ENCODE results near the gene ZNF750. TPM values are rescaled to one million over a fixed set of nuclear protein-coding genes. Genes with fewer than 3 reads are reported as not detected.

The ZNF750 gene
- total RNA-seq, 4 donors from 2014 or later, result 202 to 426 (median 294) TPM

- TF ChIP-seq POLR2A (IDR thresholded peaks at IDR 0.05) (no peak), CTCF (IDR thresholded peaks at IDR 0.05) (no peak)
- no peak for DNase-seq (ENCODE audit: low spot score in 2 of 2)
- H3K4me3 ChIP-seq (ENCODE audit: low read depth, poor library complexity, severe bottlenecking), result no peak overlapping the region
- 86 to 87% methylated on average over 20 of the region's 20 CpGs for WGBS, 2 donors
- intact Hi-C loops (cut with DNase I; ENCODE audit: low total_unique reads), result no loop called here
Observed at GRCh38 chr17:82832411-82832810, 7.4 kb downstream of the ZNF750 start.

GRCh38 chr17:82831818-82832200 lies 8.0 kb downstream of the ZNF750 start:
- no peak overlapping the region for H3K4me3 ChIP-seq (ENCODE audit: low read depth, poor library complexity, severe bottlenecking)
- DNase-seq (ENCODE audit: low spot score in 2 of 2), result no peak
- TF ChIP-seq CTCF (IDR thresholded peaks at IDR 0.05), result no peak
- TF ChIP-seq POLR2A (IDR thresholded peaks at IDR 0.05), result no peak
- intact Hi-C loops (cut with DNase I; ENCODE audit: low total_unique reads), result no loop called here
- 91 to 94% methylated on average over 16 to 18 of the region's 18 CpGs for WGBS, 2 donors

GRCh38 chr17:82831041-82831817 lies 8.6 kb downstream of the ZNF750 start:
- TF ChIP-seq POLR2A (IDR thresholded peaks at IDR 0.05) (no peak), CTCF (IDR thresholded peaks at IDR 0.05) (no peak)
- WGBS, 2 donors, result 96 to 97% methylated on average over 29 of the region's 29 CpGs
- no peak overlapping the region for H3K4me3 ChIP-seq (ENCODE audit: low read depth, poor library complexity, severe bottlenecking)
- DNase-seq (ENCODE audit: low spot score in 2 of 2), result no peak
- intact Hi-C loops (cut with DNase I; ENCODE audit: low total_unique reads), result no loop called here

- no peak for TF ChIP-seq CTCF (IDR thresholded peaks at IDR 0.05)
- WGBS, 2 donors, result 57 to 76% methylated on average over 14 to 21 of the region's 22 CpGs
- H3K4me3 ChIP-seq (ENCODE audit: low read depth, poor library complexity, severe bottlenecking), result no peak overlapping the region
- intact Hi-C loops (cut with DNase I; ENCODE audit: low total_unique reads), result no loop called here
- DNase-seq (ENCODE audit: low spot score in 2 of 2), result no peak
Observed at GRCh38 chr17:82830249-82830661, 9.6 kb downstream of the ZNF750 start.

GRCh38 chr17:82828875-82829487 lies 10.8 kb downstream of the ZNF750 start:
- no peak for TF ChIP-seq POLR2A (IDR thresholded peaks at IDR 0.05)
- no peak for TF ChIP-seq CTCF (IDR thresholded peaks at IDR 0.05)
- WGBS, 2 donors, result 95 to 96% methylated on average over 26 of the region's 26 CpGs
- intact Hi-C loops (cut with DNase I; ENCODE audit: low total_unique reads), result no loop called here
- DNase-seq (ENCODE audit: low spot score in 2 of 2), result no peak
- H3K4me3 ChIP-seq (ENCODE audit: low read depth, poor library complexity, severe bottlenecking), result no peak overlapping the region

All from lower leg skin (tissue), 4 donors.